Globus pallidus (tissue), 1 donor: ENCODE results near the gene NCS1.
"Not testable (repeated sequence)": the region's sequence is repeated elsewhere in the genome, so short reads cannot be mapped to it uniquely, and the experiment has no call there.

ENCODE experiments used
- DNase-seq: peaks from one replicate; pipeline ENCODE4 v3.0.0-alpha.2; 2015; ENCODE audit warnings: low spot score

Gene NCS1

DNA sequence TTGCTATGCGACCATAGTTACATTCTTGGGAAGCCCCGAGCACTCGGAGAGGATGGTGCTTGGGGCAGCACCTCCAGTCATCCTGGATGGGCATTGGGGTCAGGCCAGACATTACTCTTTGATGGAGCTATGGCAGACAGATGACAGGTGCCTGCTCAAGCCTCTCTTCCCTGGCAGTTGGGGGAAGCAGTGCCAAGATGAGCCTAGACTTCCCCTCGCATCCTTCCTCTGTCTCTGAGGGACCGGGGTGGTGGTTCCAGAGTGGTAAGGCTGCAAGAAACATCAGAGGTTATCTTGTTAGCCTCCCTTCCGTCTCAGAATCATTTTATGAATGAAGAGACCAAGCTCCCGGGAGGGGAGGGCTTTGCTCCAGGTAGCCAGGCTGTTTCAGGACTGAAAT lies 90.6 kb downstream of the NCS1 start:
- no peak for DNase-seq

DNA sequence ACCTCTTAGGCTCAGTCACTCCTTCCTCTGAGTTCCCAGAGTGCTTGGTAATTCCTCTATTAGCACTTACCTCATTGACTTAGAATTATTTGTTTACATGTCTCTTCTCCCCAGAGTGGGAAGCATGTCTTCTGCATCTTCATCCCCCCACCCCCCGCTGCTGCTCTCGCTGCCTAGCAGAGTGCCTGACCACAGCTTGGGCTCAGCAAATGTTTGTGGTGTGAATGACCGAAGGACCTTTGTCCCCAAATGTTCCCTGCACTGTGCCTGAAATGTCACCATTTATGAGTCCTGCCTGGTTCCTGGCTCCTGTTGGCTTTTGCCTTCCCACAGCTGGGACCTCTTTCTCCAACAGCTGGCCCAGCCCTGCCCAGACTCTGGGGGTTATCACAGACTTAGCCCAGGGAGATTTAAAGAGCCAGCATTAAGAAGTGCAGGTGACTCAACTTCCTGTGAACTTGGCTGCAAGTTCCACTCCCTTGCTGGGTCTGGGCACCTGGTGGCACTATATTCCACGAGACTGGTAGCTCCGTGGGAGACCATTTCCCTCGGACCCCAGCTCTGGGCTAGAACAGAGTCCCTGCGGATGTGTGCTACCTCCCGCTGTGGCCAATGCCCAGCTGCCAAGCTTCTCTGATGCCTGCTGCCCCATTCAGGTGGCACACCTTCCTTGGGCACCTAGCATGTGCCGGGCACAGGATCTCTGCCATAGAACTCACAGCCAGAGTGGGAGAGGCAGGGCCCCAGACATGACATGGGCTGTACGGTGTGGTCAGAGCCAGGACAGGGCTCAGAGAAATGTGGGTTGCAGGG lies 91.6 kb downstream of the NCS1 start:
- no peak for DNase-seq

DNA sequence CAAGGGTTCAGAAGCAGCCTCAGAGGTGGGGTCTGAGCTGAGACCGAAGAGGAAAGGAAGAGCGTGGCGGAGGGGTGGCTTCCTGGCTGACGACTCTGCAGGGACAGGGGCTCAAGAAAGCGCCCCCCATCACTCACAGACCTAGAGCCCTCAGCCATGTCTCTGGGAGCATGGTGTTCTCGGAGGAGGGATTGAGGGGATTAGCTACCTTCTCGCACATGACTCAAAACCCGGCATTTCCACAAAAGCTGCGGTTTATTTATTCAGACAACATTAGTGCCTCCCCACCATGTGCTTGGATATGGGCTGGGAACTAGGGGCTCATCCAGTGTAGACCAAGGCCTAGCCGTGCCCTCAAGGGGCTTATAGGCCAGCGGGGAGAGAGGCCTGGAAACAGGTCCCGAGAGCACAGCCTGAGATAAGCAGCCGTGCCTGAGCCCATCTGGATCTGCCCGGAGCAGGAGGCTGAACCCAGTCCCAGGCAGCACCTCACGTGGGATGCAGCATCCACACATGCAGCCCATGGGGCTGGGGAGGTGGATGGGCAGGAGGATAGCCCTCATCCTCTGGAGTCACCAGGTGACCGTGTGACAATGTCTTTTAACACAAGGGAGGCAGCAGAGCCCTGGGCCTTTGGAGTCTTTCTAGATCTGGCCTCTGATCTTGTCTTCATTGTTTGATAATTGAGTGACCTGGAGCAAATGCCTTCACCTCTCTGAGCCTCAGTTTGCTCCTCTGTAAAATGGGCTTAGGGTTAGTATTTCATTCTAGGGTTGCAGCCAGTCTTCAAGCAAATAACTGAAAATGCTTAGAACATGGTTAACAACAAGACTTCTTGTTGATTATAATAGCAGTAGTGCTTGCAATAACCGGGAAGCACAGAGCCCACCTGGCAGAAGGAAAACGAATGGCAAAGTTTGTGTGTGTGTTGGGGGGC lies 92.5 kb downstream of the NCS1 start:
- no peak for DNase-seq

DNA sequence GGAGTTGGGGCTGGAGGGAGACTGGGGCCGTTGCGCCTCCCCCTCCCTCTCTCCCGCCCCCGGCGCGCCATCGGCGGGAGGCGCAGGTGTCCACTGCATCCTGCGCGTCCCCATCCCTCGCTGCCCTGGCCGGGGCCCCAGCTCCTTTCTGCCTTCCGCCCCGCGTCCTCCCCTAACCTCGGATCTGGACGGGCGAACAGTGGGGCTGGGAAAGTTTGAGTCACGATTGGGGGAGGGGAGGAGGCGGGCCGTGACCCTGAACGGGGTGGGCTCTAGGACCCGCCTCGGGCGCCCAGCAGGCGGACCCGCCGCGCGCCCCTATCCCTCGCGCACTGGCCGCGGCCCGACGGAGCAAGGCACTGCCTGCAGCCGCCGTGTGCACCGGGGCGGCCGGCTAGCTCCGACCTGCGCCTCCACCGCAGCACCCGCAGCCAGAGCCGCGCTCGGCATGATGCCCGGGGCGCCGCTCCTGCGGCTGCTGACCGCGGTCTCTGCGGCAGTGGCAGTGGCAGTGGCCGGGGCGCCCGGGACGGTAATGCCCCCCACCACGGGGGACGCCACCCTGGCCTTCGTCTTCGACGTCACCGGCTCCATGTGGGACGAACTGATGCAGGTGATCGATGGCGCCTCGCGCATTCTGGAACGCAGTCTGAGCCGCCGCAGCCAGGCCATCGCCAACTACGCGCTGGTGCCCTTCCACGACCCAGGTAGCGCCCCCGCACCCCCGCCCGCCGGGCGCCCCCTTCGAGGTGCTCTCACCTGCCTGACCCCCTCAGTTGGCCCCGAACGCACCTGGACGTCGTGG lies 93.4 kb downstream of the NCS1 start, which contains the start of gene HMCN2:
TSS of gene HMCN2 (plus strand) at position 330 of the 805 bp plus-strand sequence. CDS start at position 449, 119 bp downstream.
- DNase-seq = no peak

GRCh38 chr9:130266236-130267098 lies 94.3 kb downstream of the NCS1 start:
- DNase-seq = no peak

DNA sequence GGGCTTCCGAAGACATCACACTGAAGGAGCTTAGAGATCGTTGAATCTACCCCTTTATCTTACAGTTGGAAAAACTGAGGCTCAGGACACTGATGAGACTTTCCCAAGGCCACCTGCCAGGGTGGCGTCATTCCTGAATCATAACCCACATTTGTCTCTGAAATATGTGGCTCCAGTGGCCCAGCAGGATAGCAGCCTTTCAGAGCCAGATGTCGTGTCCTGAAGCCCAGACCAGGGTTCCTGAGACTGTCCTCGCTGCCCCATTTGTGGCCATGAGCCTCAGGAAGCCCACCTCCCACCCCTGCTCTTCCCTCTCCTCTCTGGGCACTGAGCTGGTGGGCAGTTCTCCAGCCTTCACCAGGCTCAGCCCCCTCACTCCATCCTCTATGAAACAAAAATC lies 95.7 kb downstream of the NCS1 start:
- no peak for DNase-seq

DNA sequence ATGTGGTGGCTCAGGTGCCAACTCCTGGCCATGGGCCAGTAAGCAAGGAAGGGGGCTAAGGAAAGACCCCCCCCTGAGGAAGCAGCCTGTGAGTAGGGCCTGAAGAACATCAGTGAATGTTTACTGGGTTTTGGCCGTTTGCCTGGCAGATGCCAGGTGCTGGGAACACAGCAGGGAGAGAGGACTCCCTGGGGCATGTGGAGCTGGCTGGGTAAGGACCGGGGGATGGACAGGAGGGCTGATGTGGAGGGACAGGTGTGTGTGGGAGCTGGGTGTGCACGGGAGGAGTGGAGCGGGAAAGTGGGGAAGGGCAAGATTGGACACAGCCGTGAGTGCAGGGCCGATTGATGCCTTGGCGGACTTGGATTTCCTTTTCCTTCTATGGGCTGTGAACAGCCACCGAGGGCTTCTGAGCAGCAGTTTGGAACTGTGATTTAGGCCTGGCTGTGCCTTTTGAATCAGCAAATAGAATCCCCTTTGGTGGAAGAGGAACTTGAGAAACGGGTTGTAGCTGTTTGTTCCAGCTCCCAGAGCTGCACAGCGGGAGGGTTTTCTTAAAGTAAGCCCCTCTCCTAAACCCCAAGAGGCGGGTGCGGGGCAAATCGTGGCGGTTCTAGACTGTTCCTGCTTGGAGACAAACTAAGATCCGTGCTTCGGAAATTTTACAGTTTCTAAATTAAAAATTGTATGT lies 96.5 kb downstream of the NCS1 start:
- peak; percentile 11 for DNase-seq

DNA sequence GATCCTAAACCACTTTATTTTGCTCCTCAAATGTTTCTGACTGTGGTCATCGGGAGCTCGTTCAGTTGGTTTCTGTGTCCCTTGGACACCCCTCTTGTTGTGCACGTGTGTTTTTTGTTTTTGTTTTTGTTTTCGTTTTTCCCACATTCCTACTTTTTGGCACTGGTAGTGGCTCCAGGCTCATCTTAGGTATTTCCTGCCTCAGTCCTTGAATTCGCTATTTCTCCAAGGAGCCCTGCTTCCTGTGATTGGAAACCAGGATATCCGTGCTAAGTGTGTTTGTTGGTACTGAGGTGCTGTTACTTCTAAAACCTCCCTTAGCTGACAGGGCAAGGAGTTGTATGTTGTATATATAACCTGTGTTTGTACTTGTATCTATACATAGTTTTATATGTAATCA lies 99.3 kb downstream of the NCS1 start:
- no peak for DNase-seq

DNA sequence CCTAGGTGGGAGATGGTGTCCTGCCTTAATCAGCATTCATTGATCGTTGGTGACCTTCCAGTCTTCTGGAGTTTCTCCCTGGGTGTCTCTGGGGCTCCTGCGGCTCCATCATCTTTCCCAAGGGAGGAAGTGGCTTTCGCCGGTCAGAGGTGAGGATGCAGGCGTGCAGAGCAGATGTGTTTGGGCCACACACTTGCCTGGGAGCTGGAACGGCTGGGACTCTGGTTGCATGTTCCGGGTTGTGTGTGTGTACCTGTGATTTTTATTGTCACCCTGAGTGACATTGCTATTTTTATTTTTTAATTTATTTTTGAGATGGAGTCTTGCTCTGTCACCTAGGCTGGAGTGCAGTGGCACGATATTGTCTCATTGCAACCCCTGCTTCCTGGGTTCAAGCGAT lies 103.0 kb downstream of the NCS1 start:
- DNase-seq = no peak

GRCh38 chr9:130276121-130276520 lies 103.9 kb downstream of the NCS1 start:
- DNase-seq = no peak

DNA sequence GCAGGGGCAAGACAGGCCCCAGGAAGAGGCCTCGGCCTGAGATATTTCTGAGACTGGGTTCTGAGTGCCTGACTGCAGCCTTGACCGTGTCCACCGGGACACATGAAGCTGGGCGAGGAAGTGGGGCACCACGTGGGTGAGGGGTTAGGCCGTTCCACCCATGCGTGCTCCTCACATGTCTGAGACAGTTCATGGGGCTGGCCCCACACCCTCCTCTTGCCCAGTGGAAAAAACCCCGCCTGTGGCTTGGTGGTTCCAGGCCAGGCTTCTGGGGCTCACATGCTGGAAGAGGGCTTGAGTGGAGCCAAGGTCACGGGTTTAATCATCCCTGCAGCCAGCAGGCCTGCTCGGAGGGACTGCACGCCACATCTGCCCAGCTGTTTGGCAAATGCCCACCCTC lies 104.8 kb downstream of the NCS1 start:
- no peak for DNase-seq

DNA sequence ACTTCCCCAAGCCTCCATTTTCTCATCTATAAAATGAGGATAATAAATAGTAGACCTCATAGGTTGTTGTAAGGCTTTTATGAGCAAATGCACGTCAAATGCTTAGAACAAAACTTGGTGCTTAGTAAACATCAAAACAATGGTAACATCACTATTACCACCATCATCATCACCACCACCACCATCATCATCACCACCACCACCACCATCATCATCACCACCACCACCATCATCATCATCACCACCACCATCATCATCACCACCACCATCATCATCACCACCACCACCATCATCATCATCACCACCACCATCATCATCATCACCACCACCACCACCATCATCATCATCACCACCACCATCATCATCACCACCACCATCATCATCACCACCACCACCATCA lies 105.3 kb downstream of the NCS1 start:
- DNase-seq = not testable (repeated sequence)

DNA sequence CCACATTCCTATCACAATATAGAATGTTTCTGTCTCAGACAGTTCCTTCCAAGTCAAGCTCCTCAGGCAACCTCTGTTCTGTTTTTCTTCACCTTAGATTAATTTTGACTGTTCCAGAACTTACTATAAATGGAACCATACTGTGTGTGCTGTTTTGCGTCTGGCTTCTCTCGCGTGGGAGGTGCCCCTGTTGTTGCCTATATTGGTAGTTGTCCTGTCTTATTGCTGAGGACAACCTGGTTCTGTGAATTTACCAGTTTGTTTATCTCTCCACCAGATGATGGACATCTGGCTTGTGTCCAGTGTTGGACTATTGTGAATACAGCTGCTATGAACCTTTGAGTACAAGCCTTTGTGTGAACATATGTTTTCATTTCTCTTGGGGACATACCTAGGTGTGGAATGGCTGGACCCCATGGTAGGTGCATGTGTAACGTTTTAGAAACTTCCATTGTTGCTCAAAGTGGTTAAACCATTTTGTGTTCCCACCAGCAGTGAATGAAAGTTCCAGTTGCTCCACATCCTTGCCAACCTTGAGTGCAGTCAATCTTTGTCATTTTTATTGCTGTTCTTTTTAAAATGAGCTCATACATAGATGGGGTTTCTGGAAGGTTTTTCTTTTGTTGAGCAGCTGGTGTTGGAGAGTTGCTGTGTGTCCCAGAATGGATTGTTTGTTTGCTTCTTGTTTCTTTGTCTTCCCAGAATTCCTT lies 111.5 kb downstream of the NCS1 start:
- no peak for DNase-seq

DNA sequence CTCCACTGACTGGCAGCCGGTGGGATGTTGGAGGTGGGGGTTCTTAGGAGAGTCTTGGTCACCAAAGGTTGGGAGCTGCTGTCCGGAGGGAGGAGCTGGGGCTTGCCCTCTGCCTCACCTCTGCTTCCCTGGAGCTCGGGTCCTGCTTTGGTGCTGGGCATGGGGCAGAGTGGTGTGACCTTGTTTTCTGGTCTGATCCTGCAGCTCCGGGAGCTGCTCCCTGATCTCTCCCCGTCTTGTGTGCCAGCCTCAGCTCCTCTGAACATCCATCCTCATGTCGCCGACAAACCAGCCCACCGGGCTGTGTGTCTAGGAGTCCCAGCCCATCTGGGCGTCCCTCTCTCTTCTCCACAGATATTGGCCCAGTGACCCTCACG lies 112.0 kb downstream of the NCS1 start:
- DNase-seq = no peak

- no peak for DNase-seq
These were observed 112.5 kb downstream of the NCS1 start for GRCh38 chr9:130284690-130285089.

DNA sequence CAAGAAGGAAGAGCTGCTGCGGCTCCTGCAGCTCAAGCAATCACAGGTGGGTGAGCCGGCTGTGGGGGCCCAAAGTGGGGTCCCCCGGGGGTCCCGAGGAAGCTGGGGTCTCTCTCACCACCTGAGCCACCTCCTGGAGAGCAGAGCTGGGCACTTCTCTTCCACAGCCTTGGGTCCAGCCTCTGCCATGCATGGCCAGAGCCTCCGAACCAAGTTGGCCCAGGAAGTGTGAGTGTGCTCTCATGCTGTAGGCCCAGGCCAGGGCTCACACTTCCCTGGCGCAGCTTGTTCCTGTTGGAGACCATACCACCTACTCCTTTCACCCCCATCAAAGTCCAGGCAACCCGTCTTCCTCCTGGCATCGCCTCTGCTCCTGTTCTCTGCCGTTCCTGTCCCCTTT lies 113.1 kb downstream of the NCS1 start:
- DNase-seq = no peak

DNA sequence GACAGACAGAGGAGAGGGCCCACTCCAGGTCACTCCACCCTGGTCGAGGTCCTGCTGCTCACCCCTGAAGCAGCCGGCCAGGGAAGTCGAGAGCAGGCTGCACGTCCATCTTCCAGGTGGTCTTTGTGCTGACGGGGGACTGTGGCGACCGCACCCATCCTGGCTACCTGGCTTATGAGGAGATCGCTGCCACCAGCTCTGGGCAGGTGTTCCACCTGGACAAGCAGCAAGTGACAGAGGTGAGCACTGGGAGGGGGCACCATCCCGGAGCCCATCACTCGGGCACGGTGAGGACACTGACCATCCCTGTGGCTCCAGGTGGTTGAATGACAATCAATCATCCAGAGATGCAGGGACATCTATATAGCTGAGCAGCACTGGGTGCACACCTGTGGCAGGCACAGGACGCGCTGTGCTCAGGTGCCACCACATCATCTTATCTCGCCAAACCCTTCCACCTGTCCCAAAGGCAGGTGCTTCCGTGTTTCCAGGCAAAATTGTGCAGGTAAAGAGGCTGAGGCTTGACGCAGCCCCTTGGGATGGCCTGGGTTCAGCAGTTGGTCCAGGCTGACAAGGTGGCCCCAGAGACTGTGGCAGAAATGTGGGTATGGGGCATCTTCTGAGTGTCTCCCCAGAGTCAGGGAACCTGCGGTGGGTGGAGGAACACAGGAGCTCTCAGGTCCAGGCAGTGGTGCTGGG lies 114.0 kb downstream of the NCS1 start:
- no peak for DNase-seq
